HepG2 (cell line): ENCODE data around the gene UGT2A2. TPM values are rescaled to one million over a fixed set of nuclear protein-coding genes. Genes with fewer than 3 reads are reported as not detected.

Source experiments
- ATAC-seq: fragments of 200-7000 bp; cut with Tn5 transposase; 3 replicates; pipeline ENCODE4 v1.9.1; 2020; ENCODE audit warnings: mild to moderate bottlenecking, moderate library complexity
- BruUV-seq: library from RNA; stranded (reverse); fragments of 400-500 nt; replicated peaks from 2 replicates; lab custom pipeline; 2021; lab: Mats Ljungman, UMichigan
- CTCF ChIA-PET: fragments of 300-600 bp; formaldehyde crosslinking; extraction: SDS; loops from one replicate; lab custom pipeline; 2021; ENCODE audit warnings: low total read pairs, inconsistent platforms, low intra/inter-chr PET ratio; lab: Yijun Ruan, JAX
- POLR2A ChIA-PET: fragments of 350-600 bp; sonication (Branson Sonifier 250); formaldehyde crosslinking; loops from one replicate; lab custom pipeline; 2020; ENCODE audit warnings: antibody characterized with exemption, inconsistent platforms; lab: Yijun Ruan, JAX
- DNase-seq: peaks from one replicate; pipeline ENCODE4 v3.0.0-alpha.2; 2015; ENCODE audit warnings: low spot score
- FAIRE-seq: peaks from 3 replicates; lab custom pipeline; 2011; peaks lifted over from hg19 to GRCh38; lab: Jason Lieb, UNC
- H2AFZ ChIP-seq: one replicate; pipeline ENCODE4 v1.6.1; 2011; ENCODE audit warnings: low read length, inconsistent platforms
- H3K27ac ChIP-seq: fragments of 300-600 bp; 3 replicates; pipeline ENCODE4 v1.8.0; 2011; ENCODE audit warnings: mixed run types, mild to moderate bottlenecking, mixed read lengths, low read length, inconsistent platforms; ENCODE audit not compliant: insufficient read depth; ENCODE audit errors: extremely low read length
- H3K27me3 ChIP-seq, 2 experiments: fragments of 200-600 bp in 1 of 2; 2 replicates in 1 of 2; 3 replicates in 1 of 2; pipeline versions ENCODE4 v1.6.0 to v1.8.0; 2011; ENCODE audit warnings: low read length in 2 of 2, mild to moderate bottlenecking in 2 of 2, moderate library complexity in 2 of 2, inconsistent platforms in 1 of 2; ENCODE audit not compliant: insufficient read depth in 2 of 2, control insufficient read depth in 1 of 2
- H3K36me3 ChIP-seq, 2 experiments: fragments of 200-600 bp in 1 of 2; replicated peaks in 1 of 2; 2 replicates in 1 of 2; 3 replicates in 1 of 2; pipeline versions ENCODE4 v1.5.1 to v1.8.0; 2011; ENCODE audit warnings: low read length in 2 of 2, inconsistent platforms in 1 of 2; ENCODE audit not compliant: insufficient read depth in 2 of 2, control insufficient read depth in 1 of 2
- H3K4me1 ChIP-seq: 2 replicates; pipeline ENCODE4 v1.5.1; 2012; ENCODE audit warnings: low read length, inconsistent platforms; ENCODE audit not compliant: insufficient read depth
- H3K4me2 ChIP-seq: 2 replicates; pipeline ENCODE4 v1.6.0; 2011; ENCODE audit warnings: low read depth, low read length, inconsistent platforms
- H3K4me3 ChIP-seq, 3 experiments: fragments of 200-600 bp in 1 of 3; sonication (generic), shearing (Covaris generic) in 1 of 3; replicated peaks in 1 of 3; 2 replicates each; pipeline ENCODE4 v1.5.1; 2011 to 2016; ENCODE audit warnings: low read length in 3 of 3, inconsistent platforms in 2 of 3, low read depth in 2 of 3, mild to moderate bottlenecking in 2 of 3, control low read depth in 1 of 3, mixed read lengths in 1 of 3; ENCODE audit not compliant: insufficient read depth in 1 of 3
- H3K79me2 ChIP-seq: one replicate; pipeline ENCODE4 v1.6.1; 2011; ENCODE audit warnings: low read length, inconsistent platforms; ENCODE audit not compliant: insufficient read depth
- H3K9ac ChIP-seq: 2 replicates; pipeline ENCODE4 v1.6.0; 2011; ENCODE audit warnings: mild to moderate bottlenecking, low read depth, low read length, inconsistent platforms; ENCODE audit not compliant: insufficient read depth
- H3K9me3 ChIP-seq: 2 replicates; pipeline ENCODE4 v1.5.1; 2012; ENCODE audit warnings: mild to moderate bottlenecking, low read length
- H4K20me1 ChIP-seq: 2 replicates; pipeline ENCODE4 v1.6.0; 2011; ENCODE audit warnings: inconsistent platforms, mild to moderate bottlenecking, low read length, moderate library complexity; ENCODE audit not compliant: insufficient read depth
- AGO2 ChIP-seq: fragments of 200-400 bp; formaldehyde crosslinking; optimal IDR thresholded peaks from 2 replicates; pipeline ENCODE3; 2017; ENCODE audit warnings: mild to moderate bottlenecking, low read depth, low read length, moderate library complexity
- ARNT2 ChIP-seq: sonication (generic); formaldehyde crosslinking; IDR thresholded peaks from 2 replicates; pipeline ENCODE4 v1.8.0; 2022; ENCODE audit warnings: mild to moderate bottlenecking, low read depth, missing genetic modification reagents, moderate library complexity
- DNMT1 ChIP-seq: sonication (generic); formaldehyde crosslinking; IDR thresholded peaks from 2 replicates; pipeline ENCODE4 v1.5.1; 2020; ENCODE audit warnings: mild to moderate bottlenecking, missing genetic modification reagents
- KAT2B ChIP-seq: fragments of 150-350 bp; IDR thresholded peaks from 2 replicates; pipeline ENCODE4 v1.6.1; 2014; ENCODE audit warnings: low read depth, low read length, borderline replicate concordance
- MZF1 ChIP-seq: sonication (generic); formaldehyde crosslinking; IDR thresholded peaks from 2 replicates; pipeline ENCODE4 v1.8.1; 2023; ENCODE audit warnings: mild to moderate bottlenecking, missing genetic modification reagents, borderline replicate concordance
- PAF1 ChIP-seq: IDR thresholded peaks from 2 replicates; pipeline ENCODE4 v1.6.1; 2016; ENCODE audit warnings: missing genetic modification reagents, missing compliant biosample characterization
- PHF8 ChIP-seq: sonication (generic); formaldehyde crosslinking; IDR thresholded peaks from 2 replicates; pipeline ENCODE4 v1.5.0; 2020; ENCODE audit warnings: missing genetic modification reagents
- PITX1 ChIP-seq: sonication (generic); formaldehyde crosslinking; IDR thresholded peaks from 2 replicates; pipeline ENCODE4 v1.5.1; 2020; ENCODE audit warnings: mild to moderate bottlenecking, missing genetic modification reagents
- SMC3 ChIP-seq: IDR thresholded peaks from 2 replicates; pipeline ENCODE4 v1.6.1; 2011; ENCODE audit warnings: low read length, improper control_type of control experiment
- THYN1 ChIP-seq: sonication (generic); formaldehyde crosslinking; IDR thresholded peaks from 2 replicates; pipeline ENCODE4 v1.8.1; 2023; ENCODE audit warnings: low read depth, mild to moderate bottlenecking, moderate library complexity, missing genetic modification reagents, borderline replicate concordance
- U2AF1 ChIP-seq: fragments of 200-400 bp; formaldehyde crosslinking; optimal IDR thresholded peaks from 2 replicates; pipeline ENCODE3; 2017; ENCODE audit warnings: mild to moderate bottlenecking, low read depth, low read length
- ZFP1 ChIP-seq: IDR thresholded peaks from 2 replicates; pipeline ENCODE4 v1.6.1; 2016
- ZNF143 ChIP-seq: sonication (generic); formaldehyde crosslinking; IDR thresholded peaks from 2 replicates; pipeline ENCODE4 v1.4.0; 2020; ENCODE audit warnings: missing genetic modification reagents
- ZNF382 ChIP-seq: sonication (generic); formaldehyde crosslinking; IDR thresholded peaks from 2 replicates; pipeline ENCODE4 v1.5.0; 2020; ENCODE audit warnings: missing genetic modification reagents, mild to moderate bottlenecking, borderline replicate concordance
- ZNF430 ChIP-seq: sonication (generic); formaldehyde crosslinking; IDR thresholded peaks from 2 replicates; pipeline ENCODE4 v1.9.0; 2021; ENCODE audit warnings: mild to moderate bottlenecking, missing genetic modification reagents
- ZNF460 ChIP-seq: sonication (generic); formaldehyde crosslinking; IDR thresholded peaks from 2 replicates; pipeline ENCODE4 v1.5.1; 2020; ENCODE audit warnings: missing genetic modification reagents, mild to moderate bottlenecking, borderline replicate concordance
- ZNF563 ChIP-seq: sonication (generic); formaldehyde crosslinking; IDR thresholded peaks from 2 replicates; pipeline ENCODE4 v1.8.0; 2022; ENCODE audit warnings: mild to moderate bottlenecking, moderate library complexity, missing genetic modification reagents
- ZNF615 ChIP-seq: sonication (generic); formaldehyde crosslinking; IDR thresholded peaks from 2 replicates; pipeline ENCODE4 v1.5.0; 2020; ENCODE audit warnings: mild to moderate bottlenecking, missing genetic modification reagents, borderline replicate concordance
- ZNF841 ChIP-seq: sonication (generic); formaldehyde crosslinking; IDR thresholded peaks from 2 replicates; pipeline ENCODE4 v1.8.1; 2023; ENCODE audit warnings: missing genetic modification reagents, borderline replicate concordance
- WGBS: methylation state at CpG from one replicate; pipeline ENCODE4 v1.1.6; 2017; ENCODE audit warnings: low lambda C conversion rate; 5-methylcytosine and 5-hydroxymethylcytosine counted together
- in situ Hi-C: cut with HindIII; loops from 2 replicates; pipeline ENCODE4 v1.10.0; 2017; ENCODE audit warnings: low pct_unique_long_range_greater_than_20kb; ENCODE audit not compliant: extremely low pct_ligation_motif_present
- intact Hi-C: fragments of 100-400 bp; cut with micrococcal nuclease; formaldehyde crosslinking; loops from one replicate; pipeline ENCODE4 v1.10.0; 2022; ENCODE audit not compliant: unreplicated experiment
- polyA plus RNA-seq, 8 experiments: library from polyadenylated mRNA; depleted of rRNA in 3 of 8; stranded (reverse) in 7 of 8; unstranded in 1 of 8; fragments of >200 nt; fragmentation: Illumina TruSeq in 4 of 8; extraction: Trizol in 4 of 8; gene quantifications; 2 replicates each; pipeline versions ENCODE4 v1.2.1 to v1.2.3, GENCODE V29; 2011 to 2016; ENCODE audit warnings: low read depth in 4 of 8, missing spikeins in 1 of 8, mixed read lengths in 1 of 8; ENCODE audit not compliant: insufficient read depth in 1 of 8
- total RNA-seq, 5 experiments: library from RNA; depleted of rRNA; stranded (reverse); fragments of >200 nt; fragmentation: Illumina TruSeq; extraction: Trizol; gene quantifications; 2 replicates each; pipeline ENCODE4 v1.2.3, GENCODE V29; 2016; ENCODE audit warnings: low read depth in 1 of 5
- TF ChIP-seq, protein P1 (sequence below): fragments of 450-650 bp; IDR thresholded peaks from 2 replicates; pipeline ENCODE4 v1.6.1; 2017; ENCODE audit warnings: mild to moderate bottlenecking
- TF ChIP-seq, protein P2 (sequence below): sonication (generic); formaldehyde crosslinking; IDR thresholded peaks from 2 replicates; pipeline ENCODE4 v1.9.0; 2022; ENCODE audit warnings: missing genetic modification reagents, mild to moderate bottlenecking, borderline replicate concordance
- TF ChIP-seq, protein P3 (sequence below): sonication (generic); formaldehyde crosslinking; IDR thresholded peaks from 2 replicates; pipeline ENCODE4 v1.5.0; 2020; ENCODE audit warnings: mild to moderate bottlenecking, low read depth, missing genetic modification reagents, borderline replicate concordance

The UGT2A2 gene
- total and polyA plus RNA-seq, 2 of the 13 experiments (the other 11 are each of a cell fraction or from before 2014, with no cell fraction given): not detected

DNA sequence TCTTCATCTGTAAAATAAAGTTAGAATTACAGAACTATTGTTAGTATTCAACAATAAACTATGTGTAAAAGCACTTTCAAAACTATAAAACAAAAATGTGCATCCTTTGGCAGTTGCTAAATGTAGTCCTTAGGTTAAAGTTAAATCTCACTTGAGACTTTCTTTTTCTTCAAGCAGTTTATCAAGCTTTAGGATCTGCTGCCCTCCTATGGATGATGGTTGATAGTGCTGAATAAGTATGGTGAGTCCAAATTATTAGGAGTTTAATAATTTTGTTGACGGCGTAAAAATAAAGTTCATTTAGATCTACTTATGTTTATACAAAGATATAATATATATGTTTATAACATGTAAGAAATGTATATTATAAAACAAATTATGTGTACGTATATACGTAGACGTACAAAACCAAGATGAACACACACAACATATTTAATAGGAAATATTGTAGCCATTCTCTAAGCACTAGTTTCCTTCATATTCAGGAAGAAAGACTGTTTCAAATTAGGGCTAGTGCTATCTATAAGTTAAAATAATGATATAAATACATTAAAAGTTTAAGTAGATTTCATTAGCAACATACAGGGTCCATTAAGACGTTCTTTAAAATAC is 22.3 kb downstream of the UGT2A2 start:
- H3K4me1 ChIP-seq: no peaks in the 10 kb centered on the region
- in situ Hi-C loops: loop anchor here (10.0 to 25.0 kb wide), 2 partner anchors 292 to 1130 kb away; no protein-coding TSS in a partner anchor
- H3K4me2 ChIP-seq: no peak overlapping the region
- H3K27ac ChIP-seq: no peak overlapping the region
- POLR2A ChIA-PET: no interaction called here
- intact Hi-C loops: loop anchor here (2.0 to 5.0 kb wide), 5 partner anchors 145 to 1345 kb away; no protein-coding TSS in a partner anchor
- no peak for ATAC-seq
- H3K9ac ChIP-seq: no peak overlapping the region
- H3K79me2 ChIP-seq: no peaks in the 10 kb centered on the region
- no peaks in the 10 kb centered on the region for H3K27me3 ChIP-seq
- H2AFZ ChIP-seq: no peak overlapping the region
- no peaks in the 10 kb centered on the region for H3K36me3 ChIP-seq
- 38% methylated on average over 6 of the region's 6 CpGs for WGBS
- CTCF ChIA-PET: interaction anchor here (1.2 to 2.0 kb wide), 2 partner anchors 299 to 1629 kb away, joined by 3 to 8 read pairs; no protein-coding TSS in a partner anchor
- H3K9me3 ChIP-seq: peaks cover 4% of the 10 kb centered on the region
- FAIRE-seq: peak; percentile 49
- H3K4me3 ChIP-seq: no peak overlapping the region
- BruUV-seq: no TSS peak
- no peaks in the 10 kb centered on the region for H4K20me1 ChIP-seq
- peak; percentile 40 for DNase-seq
- no peak for TF ChIP-seq ZNF430 (CRISPR knock-in tag)
- TF ChIP-seq ARNT2 (CRISPR knock-in tag): no peak
- no peak for TF ChIP-seq AGO2
- TF ChIP-seq ZNF382 (CRISPR knock-in tag): no peak
- no peak for TF ChIP-seq ZNF143 (CRISPR knock-in tag)
- TF ChIP-seq ZFP1 (CRISPR knock-in tag): no peak
- no peak for TF ChIP-seq U2AF1
- TF ChIP-seq THYN1 (CRISPR knock-in tag): no peak
- TF ChIP-seq PITX1: no peak
- TF ChIP-seq, protein P1, sequence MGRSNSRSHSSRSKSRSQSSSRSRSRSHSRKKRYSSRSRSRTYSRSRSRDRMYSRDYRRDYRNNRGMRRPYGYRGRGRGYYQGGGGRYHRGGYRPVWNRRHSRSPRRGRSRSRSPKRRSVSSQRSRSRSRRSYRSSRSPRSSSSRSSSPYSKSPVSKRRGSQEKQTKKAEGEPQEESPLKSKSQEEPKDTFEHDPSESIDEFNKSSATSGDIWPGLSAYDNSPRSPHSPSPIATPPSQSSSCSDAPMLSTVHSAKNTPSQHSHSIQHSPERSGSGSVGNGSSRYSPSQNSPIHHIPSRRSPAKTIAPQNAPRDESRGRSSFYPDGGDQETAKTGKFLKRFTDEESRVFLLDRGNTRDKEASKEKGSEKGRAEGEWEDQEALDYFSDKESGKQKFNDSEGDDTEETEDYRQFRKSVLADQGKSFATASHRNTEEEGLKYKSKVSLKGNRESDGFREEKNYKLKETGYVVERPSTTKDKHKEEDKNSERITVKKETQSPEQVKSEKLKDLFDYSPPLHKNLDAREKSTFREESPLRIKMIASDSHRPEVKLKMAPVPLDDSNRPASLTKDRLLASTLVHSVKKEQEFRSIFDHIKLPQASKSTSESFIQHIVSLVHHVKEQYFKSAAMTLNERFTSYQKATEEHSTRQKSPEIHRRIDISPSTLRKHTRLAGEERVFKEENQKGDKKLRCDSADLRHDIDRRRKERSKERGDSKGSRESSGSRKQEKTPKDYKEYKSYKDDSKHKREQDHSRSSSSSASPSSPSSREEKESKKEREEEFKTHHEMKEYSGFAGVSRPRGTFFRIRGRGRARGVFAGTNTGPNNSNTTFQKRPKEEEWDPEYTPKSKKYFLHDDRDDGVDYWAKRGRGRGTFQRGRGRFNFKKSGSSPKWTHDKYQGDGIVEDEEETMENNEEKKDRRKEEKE: no peak
- no peak for TF ChIP-seq ZNF615 (CRISPR knock-in tag)
- TF ChIP-seq ZNF563: no peak
- peak; percentile 90 for TF ChIP-seq SMC3
- no peak for TF ChIP-seq DNMT1 (CRISPR knock-in tag)
- TF ChIP-seq, protein P2, sequence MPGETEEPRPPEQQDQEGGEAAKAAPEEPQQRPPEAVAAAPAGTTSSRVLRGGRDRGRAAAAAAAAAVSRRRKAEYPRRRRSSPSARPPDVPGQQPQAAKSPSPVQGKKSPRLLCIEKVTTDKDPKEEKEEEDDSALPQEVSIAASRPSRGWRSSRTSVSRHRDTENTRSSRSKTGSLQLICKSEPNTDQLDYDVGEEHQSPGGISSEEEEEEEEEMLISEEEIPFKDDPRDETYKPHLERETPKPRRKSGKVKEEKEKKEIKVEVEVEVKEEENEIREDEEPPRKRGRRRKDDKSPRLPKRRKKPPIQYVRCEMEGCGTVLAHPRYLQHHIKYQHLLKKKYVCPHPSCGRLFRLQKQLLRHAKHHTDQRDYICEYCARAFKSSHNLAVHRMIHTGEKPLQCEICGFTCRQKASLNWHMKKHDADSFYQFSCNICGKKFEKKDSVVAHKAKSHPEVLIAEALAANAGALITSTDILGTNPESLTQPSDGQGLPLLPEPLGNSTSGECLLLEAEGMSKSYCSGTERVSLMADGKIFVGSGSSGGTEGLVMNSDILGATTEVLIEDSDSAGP (CRISPR knock-in tag): no peak
- no peak for TF ChIP-seq KAT2B
- TF ChIP-seq, protein P3, sequence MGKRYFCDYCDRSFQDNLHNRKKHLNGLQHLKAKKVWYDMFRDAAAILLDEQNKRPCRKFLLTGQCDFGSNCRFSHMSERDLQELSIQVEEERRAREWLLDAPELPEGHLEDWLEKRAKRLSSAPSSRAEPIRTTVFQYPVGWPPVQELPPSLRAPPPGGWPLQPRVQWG (CRISPR knock-in tag): no peak
- no peak for TF ChIP-seq ZNF460 (CRISPR knock-in tag)
- no peak for TF ChIP-seq ZNF841 (CRISPR knock-in tag)
- no peak for TF ChIP-seq MZF1
- TF ChIP-seq PHF8 (CRISPR knock-in tag): no peak
- no peak for TF ChIP-seq PAF1 (CRISPR knock-in tag)
